ENCODE measurements around the gene TMOD3.
A peak's percentile ranks its signal among the peaks of the same experiment; 100 is the strongest.

The TMOD3 gene

DNA sequence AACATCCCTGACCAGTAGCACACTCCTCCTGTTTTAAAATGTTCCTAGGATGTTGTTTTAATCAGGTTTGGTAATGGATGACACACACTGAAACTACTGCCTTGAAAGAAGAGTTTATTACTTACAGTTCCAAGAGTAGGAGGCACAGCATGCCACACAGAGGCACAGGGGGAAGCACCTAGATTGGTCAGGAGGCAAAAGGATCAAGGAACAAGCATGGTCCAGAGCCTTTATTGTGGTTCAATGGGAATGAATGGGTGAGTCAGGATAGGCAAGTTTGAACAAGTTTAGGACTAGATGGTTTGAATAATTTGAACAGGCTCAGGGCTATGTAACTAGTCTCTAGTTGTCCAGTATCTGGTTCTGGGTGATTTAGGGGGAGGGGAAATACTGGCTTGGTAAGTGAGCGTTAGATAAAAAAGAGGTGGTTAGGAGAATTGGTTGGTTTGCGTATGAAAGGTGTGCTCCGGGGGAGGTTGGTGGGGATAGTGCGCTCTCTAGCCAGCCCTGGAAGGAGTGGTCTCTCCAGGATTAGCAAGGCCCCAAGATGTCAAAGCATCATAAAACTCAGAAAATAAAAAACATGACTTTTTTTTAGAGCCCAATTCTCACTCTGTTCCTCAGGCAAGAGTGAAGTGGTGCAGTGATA lies 35.1 kb downstream of the TMOD3 start:
- Histone ChIP-seq H3K4me3 (ENCODE audit: low read depth, low read length) (no peak overlapping the region), H3K27ac (ENCODE audit: low read depth, low read length) (0 out of 2 replicates have a peak overlapping the region, but pooled peaks have one; percentile 4), H2AFZ (ENCODE audit: low read length, unreplicated experiment) (no peak overlapping the region), H3K27me3 (ENCODE audit: insufficient read depth, low read length) (no peaks in the 10 kb centered on the region), H3K36me3 (ENCODE audit: insufficient read depth, low read length) (peaks cover 39% of the 10 kb centered on the region), H3K4me1 (ENCODE audit: control insufficient read depth, insufficient read depth, low read length, unreplicated experiment) (peaks cover 29% of the 10 kb centered on the region), H3K79me2 (ENCODE audit: control insufficient read depth, insufficient read depth, low read length, unreplicated experiment) (peaks cover 64% of the 10 kb centered on the region)

GRCh38 chr15:51865317-51865716 lies 35.9 kb downstream of the TMOD3 start:
- peaks cover 31% of the 10 kb centered on the region for H3K4me1 ChIP-seq (ENCODE audit: control insufficient read depth, insufficient read depth, low read length, unreplicated experiment)
- peaks cover 59% of the 10 kb centered on the region for H3K79me2 ChIP-seq (ENCODE audit: control insufficient read depth, insufficient read depth, low read length, unreplicated experiment)
- peaks cover 40% of the 10 kb centered on the region for H3K36me3 ChIP-seq (ENCODE audit: insufficient read depth, low read length)
- H2AFZ ChIP-seq (ENCODE audit: low read length, unreplicated experiment) = no peak overlapping the region
- H3K27ac ChIP-seq (ENCODE audit: low read depth, low read length) = no peak overlapping the region
- no peak overlapping the region for H3K4me3 ChIP-seq (ENCODE audit: low read depth, low read length)
- no peaks in the 10 kb centered on the region for H3K27me3 ChIP-seq (ENCODE audit: insufficient read depth, low read length)

- Histone ChIP-seq H3K79me2 (ENCODE audit: control insufficient read depth, insufficient read depth, low read length, unreplicated experiment) (peaks cover 54% of the 10 kb centered on the region), H3K27me3 (ENCODE audit: insufficient read depth, low read length) (no peaks in the 10 kb centered on the region), H2AFZ (ENCODE audit: low read length, unreplicated experiment) (no peak overlapping the region), H3K4me3 (ENCODE audit: low read depth, low read length) (no peak overlapping the region), H3K4me1 (ENCODE audit: control insufficient read depth, insufficient read depth, low read length, unreplicated experiment) (peaks cover 31% of the 10 kb centered on the region), H3K27ac (ENCODE audit: low read depth, low read length) (no peak overlapping the region), H3K36me3 (ENCODE audit: insufficient read depth, low read length) (peaks cover 48% of the 10 kb centered on the region)
Measured at GRCh38 chr15:51866161-51866560, 36.7 kb downstream of the TMOD3 start.

GRCh38 chr15:51866751-51867150 lies 37.3 kb downstream of the TMOD3 start:
- peaks cover 54% of the 10 kb centered on the region for H3K79me2 ChIP-seq (ENCODE audit: control insufficient read depth, insufficient read depth, low read length, unreplicated experiment)

GRCh38 chr15:51869060-51869421 lies 39.6 kb downstream of the TMOD3 start:
- Histone ChIP-seq H3K36me3 (ENCODE audit: insufficient read depth, low read length) (peaks cover 49% of the 10 kb centered on the region), H3K27me3 (ENCODE audit: insufficient read depth, low read length) (no peaks in the 10 kb centered on the region)

More at GRCh38 chr15:51866751-51867150, 37.3 kb downstream of the TMOD3 start:
- peaks cover 53% of the 10 kb centered on the region for H3K36me3 ChIP-seq (ENCODE audit: insufficient read depth, low read length)
- no peak overlapping the region for H2AFZ ChIP-seq (ENCODE audit: low read length, unreplicated experiment)
- H3K4me3 ChIP-seq (ENCODE audit: low read depth, low read length) = no peak overlapping the region
- no peak overlapping the region for H3K27ac ChIP-seq (ENCODE audit: low read depth, low read length)
- H3K27me3 ChIP-seq (ENCODE audit: insufficient read depth, low read length) = no peaks in the 10 kb centered on the region
- H3K4me1 ChIP-seq (ENCODE audit: control insufficient read depth, insufficient read depth, low read length, unreplicated experiment) = peaks cover 31% of the 10 kb centered on the region

DNA sequence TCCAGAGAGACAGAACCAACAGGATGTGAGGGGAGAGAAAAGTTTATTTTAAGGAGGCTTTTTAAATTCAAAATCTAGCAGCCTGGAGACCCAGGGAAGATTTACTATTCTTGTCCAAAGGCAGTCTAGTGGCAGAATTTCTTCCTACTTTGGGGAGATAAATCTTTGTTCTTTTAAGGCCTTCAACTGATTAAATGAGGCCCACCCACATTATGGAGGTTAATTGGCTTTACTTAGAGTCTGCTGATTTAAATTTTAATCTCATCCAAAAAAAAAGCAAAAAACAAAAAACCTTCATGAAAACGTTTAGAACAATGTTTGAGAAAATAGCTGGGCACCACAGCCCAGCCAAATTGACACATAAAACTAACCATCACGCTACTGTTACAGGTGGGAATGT lies 41.3 kb downstream of the TMOD3 start:
- Histone ChIP-seq H3K27me3 (ENCODE audit: insufficient read depth, low read length) (no peaks in the 10 kb centered on the region), H2AFZ (ENCODE audit: low read length, unreplicated experiment) (no peak overlapping the region), H3K4me1 (ENCODE audit: control insufficient read depth, insufficient read depth, low read length, unreplicated experiment) (peaks cover 52% of the 10 kb centered on the region), H3K27ac (ENCODE audit: low read depth, low read length) (no peak overlapping the region), H3K36me3 (ENCODE audit: insufficient read depth, low read length) (peaks cover 44% of the 10 kb centered on the region), H3K4me3 (ENCODE audit: low read depth, low read length) (no peak overlapping the region), H3K79me2 (ENCODE audit: control insufficient read depth, insufficient read depth, low read length, unreplicated experiment) (peaks cover 32% of the 10 kb centered on the region)

More at GRCh38 chr15:51869060-51869421, 39.6 kb downstream of the TMOD3 start:
- Histone ChIP-seq H2AFZ (ENCODE audit: low read length, unreplicated experiment) (no peak overlapping the region), H3K4me3 (ENCODE audit: low read depth, low read length) (no peak overlapping the region), H3K79me2 (ENCODE audit: control insufficient read depth, insufficient read depth, low read length, unreplicated experiment) (peaks cover 44% of the 10 kb centered on the region), H3K27ac (ENCODE audit: low read depth, low read length) (peak overlapping the region; percentile 43), H3K4me1 (ENCODE audit: control insufficient read depth, insufficient read depth, low read length, unreplicated experiment) (peaks cover 37% of the 10 kb centered on the region)

DNA sequence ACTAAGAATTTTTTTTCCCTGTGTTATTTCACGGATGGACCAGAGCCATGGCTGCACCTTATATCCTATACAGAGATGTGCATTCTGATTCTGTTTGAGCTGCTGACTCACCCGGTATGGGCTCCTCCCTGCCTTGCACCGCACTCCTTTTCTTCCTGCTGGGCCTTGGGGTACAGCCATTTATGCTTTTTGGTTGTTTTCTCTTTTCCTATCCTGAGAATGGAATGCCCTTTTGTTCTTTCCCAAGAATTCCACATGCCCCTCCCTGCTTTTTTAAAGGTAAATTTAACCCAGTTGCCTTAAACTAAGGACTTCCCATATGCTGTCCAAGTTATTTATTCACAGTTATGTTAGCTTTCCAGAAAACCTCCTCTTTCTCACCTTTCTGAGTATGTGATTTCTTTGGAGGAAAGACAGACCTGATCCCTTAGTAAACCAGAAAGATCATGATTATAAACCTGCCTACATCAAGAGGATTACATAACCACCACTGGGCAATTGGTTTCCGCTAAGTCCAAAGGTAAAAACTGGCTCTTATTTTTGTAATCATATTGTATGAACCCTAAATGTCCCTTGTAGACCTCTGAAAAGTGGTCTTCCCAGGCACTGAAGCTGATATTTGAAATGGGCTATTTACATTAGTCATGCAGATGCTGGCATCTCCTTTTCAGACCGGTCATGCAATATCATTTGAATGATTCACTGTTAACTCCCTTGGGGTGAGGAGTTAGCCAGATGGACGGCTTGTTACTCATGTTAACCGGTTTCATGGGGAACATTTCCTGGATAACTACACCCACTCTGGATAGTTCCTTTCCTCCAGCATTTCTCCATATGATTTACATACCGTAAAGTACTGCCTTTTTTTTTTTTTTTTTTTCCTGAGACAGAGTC lies 45.5 kb downstream of the TMOD3 start:
- Histone ChIP-seq H3K4me1 (ENCODE audit: control insufficient read depth, insufficient read depth, low read length, unreplicated experiment) (peaks cover 50% of the 10 kb centered on the region), H3K4me3 (ENCODE audit: low read depth, low read length) (peak overlapping the region; percentile 58), H3K27me3 (ENCODE audit: insufficient read depth, low read length) (no peaks in the 10 kb centered on the region), H3K36me3 (ENCODE audit: insufficient read depth, low read length) (peaks cover 27% of the 10 kb centered on the region), H2AFZ (ENCODE audit: low read length, unreplicated experiment) (no peak overlapping the region), H3K79me2 (ENCODE audit: control insufficient read depth, insufficient read depth, low read length, unreplicated experiment) (peaks cover 34% of the 10 kb centered on the region), H3K27ac (ENCODE audit: low read depth, low read length) (peak overlapping the region; percentile 98)

DNA sequence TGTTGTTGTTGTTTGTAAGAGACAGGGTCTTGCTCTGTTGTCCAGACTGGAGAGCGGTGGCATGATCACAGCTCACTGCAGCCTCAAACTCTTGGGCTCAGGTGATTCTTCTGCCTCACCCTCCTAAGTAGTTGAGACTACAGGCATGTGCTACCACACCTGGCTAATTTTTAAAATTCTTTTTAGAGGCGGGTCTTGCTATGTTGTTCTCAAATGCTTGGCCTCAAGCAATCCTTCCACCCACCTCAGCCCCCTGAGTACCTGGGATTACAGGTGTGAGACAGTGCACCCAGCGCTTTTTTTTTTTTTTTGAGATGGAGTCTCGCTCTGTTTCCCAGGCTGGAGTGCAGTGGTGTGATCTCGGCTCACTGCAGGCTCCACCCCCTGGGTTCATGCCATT lies 46.7 kb downstream of the TMOD3 start:
- peaks cover 16% of the 10 kb centered on the region for H3K36me3 ChIP-seq (ENCODE audit: insufficient read depth, low read length)
- no peak overlapping the region for H3K4me3 ChIP-seq (ENCODE audit: low read depth, low read length)
- peak overlapping the region; percentile 98 for H3K27ac ChIP-seq (ENCODE audit: low read depth, low read length)
- H2AFZ ChIP-seq (ENCODE audit: low read length, unreplicated experiment) = no peak overlapping the region
- H3K79me2 ChIP-seq (ENCODE audit: control insufficient read depth, insufficient read depth, low read length, unreplicated experiment) = peaks cover 41% of the 10 kb centered on the region
- no peaks in the 10 kb centered on the region for H3K27me3 ChIP-seq (ENCODE audit: insufficient read depth, low read length)
- H3K4me1 ChIP-seq (ENCODE audit: control insufficient read depth, insufficient read depth, low read length, unreplicated experiment) = peaks cover 62% of the 10 kb centered on the region

- Histone ChIP-seq H3K4me1 (ENCODE audit: control insufficient read depth, insufficient read depth, low read length, unreplicated experiment) (peaks cover 74% of the 10 kb centered on the region), H2AFZ (ENCODE audit: low read length, unreplicated experiment) (no peak overlapping the region), H3K36me3 (ENCODE audit: insufficient read depth, low read length) (no peaks in the 10 kb centered on the region), H3K27me3 (ENCODE audit: insufficient read depth, low read length) (no peaks in the 10 kb centered on the region), H3K4me3 (ENCODE audit: low read depth, low read length) (no peak overlapping the region; the same call in 1 of the 2 replicates), H3K27ac (ENCODE audit: low read depth, low read length) (peak overlapping the region; percentile 99), H3K79me2 (ENCODE audit: control insufficient read depth, insufficient read depth, low read length, unreplicated experiment) (peaks cover 44% of the 10 kb centered on the region)
Measured at GRCh38 chr15:51878446-51879386, 49.3 kb downstream of the TMOD3 start.

- H3K27ac ChIP-seq (ENCODE audit: low read depth, low read length) = peak overlapping the region; percentile 99
- no peaks in the 10 kb centered on the region for H3K36me3 ChIP-seq (ENCODE audit: insufficient read depth, low read length)
- H2AFZ ChIP-seq (ENCODE audit: low read length, unreplicated experiment) = no peak overlapping the region
- H3K27me3 ChIP-seq (ENCODE audit: insufficient read depth, low read length) = no peaks in the 10 kb centered on the region
- H3K4me3 ChIP-seq (ENCODE audit: low read depth, low read length) = no peak overlapping the region; the same call in 1 of the 2 replicates
- peaks cover 74% of the 10 kb centered on the region for H3K4me1 ChIP-seq (ENCODE audit: control insufficient read depth, insufficient read depth, low read length, unreplicated experiment)
- peaks cover 52% of the 10 kb centered on the region for H3K79me2 ChIP-seq (ENCODE audit: control insufficient read depth, insufficient read depth, low read length, unreplicated experiment)
Measured at GRCh38 chr15:51879555-51879954, 50.1 kb downstream of the TMOD3 start.
